HepG2 (cell line): ENCODE data around the gene SLC35E4. TPM values are rescaled to one million over a fixed set of nuclear protein-coding genes. Genes with fewer than 3 reads are reported as not detected.

ENCODE experiments used
- BHLHE40 ChIP-seq: IDR thresholded peaks from 2 replicates; pipeline ENCODE4 v1.6.1; 2011; ENCODE audit warnings: low read length, improper control_type of control experiment
- FOXO1 ChIP-seq: sonication (generic); formaldehyde crosslinking; IDR thresholded peaks from 2 replicates; pipeline ENCODE4 v1.4.0; 2020; ENCODE audit warnings: missing genetic modification reagents
- HBP1 ChIP-seq: IDR thresholded peaks from 2 replicates; pipeline ENCODE4 v1.6.1; 2016; ENCODE audit warnings: low read depth, control low read depth
- HIVEP1 ChIP-seq: sonication (generic); formaldehyde crosslinking; IDR thresholded peaks from 2 replicates; pipeline ENCODE4 v1.4.0; 2020; ENCODE audit warnings: mild to moderate bottlenecking, missing genetic modification reagents
- IRX3 ChIP-seq: sonication (generic); formaldehyde crosslinking; IDR thresholded peaks from 2 replicates; pipeline ENCODE4 v1.8.1; 2023; ENCODE audit warnings: mild to moderate bottlenecking, low read depth, missing genetic modification reagents, borderline replicate concordance
- RFX5 ChIP-seq: IDR thresholded peaks from 2 replicates; pipeline ENCODE4 v1.6.1; 2011; ENCODE audit warnings: low read depth, low read length, improper control_type of control experiment
- SMAD3 ChIP-seq: sonication (generic); formaldehyde crosslinking; IDR thresholded peaks from 2 replicates; pipeline ENCODE4 v1.4.0; 2020; ENCODE audit warnings: missing genetic modification reagents
- SP5 ChIP-seq: IDR thresholded peaks from 2 replicates; pipeline ENCODE4 v1.6.1; 2016; ENCODE audit warnings: low read depth, borderline replicate concordance
- TGIF2 ChIP-seq: IDR thresholded peaks from 2 replicates; pipeline ENCODE4 v1.6.1; 2016; ENCODE audit warnings: control low read depth, missing compliant biosample characterization
- USF2 ChIP-seq, 2 experiments: sonication (generic) in 1 of 2; formaldehyde crosslinking in 1 of 2; IDR thresholded peaks; 2 replicates each; pipeline versions ENCODE4 v1.5.1 to v1.6.1; 2011 to 2020; ENCODE audit warnings: borderline replicate concordance in 1 of 2, low read depth in 1 of 2, low read length in 1 of 2, mild to moderate bottlenecking in 1 of 2, missing genetic modification reagents in 1 of 2, moderate library complexity in 1 of 2
- ZBTB26 ChIP-seq: IDR thresholded peaks from 2 replicates; pipeline ENCODE4 v1.6.1; 2016; ENCODE audit warnings: missing compliant biosample characterization, missing genetic modification reagents, borderline replicate concordance
- ZBTB8A ChIP-seq: sonication (generic); formaldehyde crosslinking; IDR thresholded peaks from 2 replicates; pipeline ENCODE4 v1.4.0; 2020; ENCODE audit warnings: mild to moderate bottlenecking, low read depth, missing genetic modification reagents, borderline replicate concordance
- ZFP91 ChIP-seq: sonication (generic); formaldehyde crosslinking; IDR thresholded peaks from 2 replicates; pipeline ENCODE4 v1.9.0; 2022; ENCODE audit warnings: missing genetic modification reagents, mild to moderate bottlenecking, borderline replicate concordance
- ZHX1 ChIP-seq: sonication (generic); formaldehyde crosslinking; IDR thresholded peaks from 2 replicates; pipeline ENCODE4 v1.8.1; 2022; ENCODE audit warnings: low read depth, mild to moderate bottlenecking, missing genetic modification reagents
- ZNF207 ChIP-seq: fragments of 450-650 bp; IDR thresholded peaks from 2 replicates; pipeline ENCODE4 v1.6.1; 2016; ENCODE audit warnings: antibody characterized with exemption, borderline replicate concordance
- ZNF331 ChIP-seq: sonication (generic); formaldehyde crosslinking; IDR thresholded peaks from 2 replicates; pipeline ENCODE4 v1.4.0; 2020; ENCODE audit warnings: missing genetic modification reagents
- ZNF430 ChIP-seq: sonication (generic); formaldehyde crosslinking; IDR thresholded peaks from 2 replicates; pipeline ENCODE4 v1.9.0; 2021; ENCODE audit warnings: mild to moderate bottlenecking, missing genetic modification reagents
- ZNF788 ChIP-seq: sonication (generic); formaldehyde crosslinking; IDR thresholded peaks from 2 replicates; pipeline ENCODE4 v1.5.0; 2020; ENCODE audit warnings: mild to moderate bottlenecking, missing genetic modification reagents, borderline replicate concordance
- ZSCAN21 ChIP-seq: sonication (generic); formaldehyde crosslinking; IDR thresholded peaks from 2 replicates; pipeline ENCODE4 v1.8.0; 2022; ENCODE audit warnings: mild to moderate bottlenecking, missing genetic modification reagents, moderate library complexity, borderline replicate concordance
- polyA plus RNA-seq, 8 experiments: library from polyadenylated mRNA; depleted of rRNA in 3 of 8; stranded (reverse) in 7 of 8; unstranded in 1 of 8; fragments of >200 nt; fragmentation: Illumina TruSeq in 4 of 8; extraction: Trizol in 4 of 8; gene quantifications; 2 replicates each; pipeline versions ENCODE4 v1.2.1 to v1.2.3, GENCODE V29; 2011 to 2016; ENCODE audit warnings: low read depth in 4 of 8, missing spikeins in 1 of 8, mixed read lengths in 1 of 8; ENCODE audit not compliant: insufficient read depth in 1 of 8
- total RNA-seq, 5 experiments: library from RNA; depleted of rRNA; stranded (reverse); fragments of >200 nt; fragmentation: Illumina TruSeq; extraction: Trizol; gene quantifications; 2 replicates each; pipeline ENCODE4 v1.2.3, GENCODE V29; 2016; ENCODE audit warnings: low read depth in 1 of 5

Gene SLC35E4
- total and polyA plus RNA-seq, 2 of the 13 experiments (the other 11 are each of a cell fraction or from before 2014, with no cell fraction given) = 0.07 to 0.15 TPM

- peak; percentile 77 for TF ChIP-seq TGIF2
- TF ChIP-seq ZNF207 = no peak
- no peak for TF ChIP-seq FOXO1 (CRISPR knock-in tag)
- TF ChIP-seq IRX3 (CRISPR knock-in tag) = no peak
- TF ChIP-seq ZBTB26 = no peak
- 0 out of 2 replicates have a peak, but pooled peaks have one; percentile 18 for TF ChIP-seq ZNF788 (CRISPR knock-in tag)
- TF ChIP-seq ZBTB8A = no peak
- no peak for TF ChIP-seq HIVEP1 (CRISPR knock-in tag)
- TF ChIP-seq ZSCAN21 (CRISPR knock-in tag) = peak; percentile 30; the same call in 1 of the 2 replicates
- TF ChIP-seq ZNF331 (CRISPR knock-in tag) = no peak
- TF ChIP-seq BHLHE40 = peak; percentile 57; the same call in 1 of the 2 replicates
- TF ChIP-seq SMAD3 (CRISPR knock-in tag) = no peak
- 0 out of 2 replicates have a peak, but pooled peaks have one; percentile 31 for TF ChIP-seq SP5 (CRISPR knock-in tag)
- TF ChIP-seq RFX5 = no peak
- TF ChIP-seq HBP1 = peak; percentile 57; the same call in 1 of the 2 replicates
- TF ChIP-seq USF2 (IDR thresholded peaks at IDR 0.05; ENCODE audit: low read depth, low read length) = peak; percentile 71
- peak; percentile 79; the same call in 1 of the 2 replicates for TF ChIP-seq USF2 (CRISPR knock-in tag; IDR thresholded peaks at IDR 0.05; ENCODE audit: borderline replicate concordance)
- TF ChIP-seq ZNF430 (CRISPR knock-in tag) = no peak
- no peak for TF ChIP-seq ZHX1 (CRISPR knock-in tag)
- TF ChIP-seq ZFP91 (CRISPR knock-in tag) = peak; percentile 75; the same call in 1 of the 2 replicates
Measured at GRCh38 chr22:30606455-30607299, 28.9 kb upstream of the SLC35E4 start, which contains the start of gene TCN2 (continued).
